PFSK-1 (cell line): ENCODE data around the gene CLEC5A.

Experiments used
- FOXP2 ChIP-seq: optimal IDR thresholded peaks from 2 replicates; pipeline ENCODE3; 2011; ENCODE audit warnings: borderline replicate concordance, control low read depth, inconsistent platforms; ENCODE audit not compliant: insufficient read depth; ENCODE audit errors: extremely low read length, extremely low read depth
- POLR2AphosphoS5 ChIP-seq: IDR thresholded peaks from 2 replicates; pipeline ENCODE4 v1.6.1; 2012; ENCODE audit warnings: low read depth, mild to moderate bottlenecking, control low read depth, low read length, moderate library complexity
- SIN3A ChIP-seq: IDR thresholded peaks from 2 replicates; pipeline ENCODE4 v1.6.1; 2012; ENCODE audit warnings: mild to moderate bottlenecking, low read length, moderate library complexity, borderline replicate concordance; ENCODE audit not compliant: insufficient read depth
- TAF1 ChIP-seq: IDR thresholded peaks from 2 replicates; pipeline ENCODE4 v1.6.1; 2012; ENCODE audit warnings: low read length, control low read depth, borderline replicate concordance; ENCODE audit not compliant: insufficient read depth
- TF ChIP-seq, protein P1 (sequence below), 2 experiments: IDR thresholded peaks; 2 replicates each; pipeline versions ENCODE4 v1.6.1 to v1.8.0; 2011 to 2012; ENCODE audit warnings: low read depth in 2 of 2, low read length in 2 of 2, control low read depth in 1 of 2, inconsistent platforms in 1 of 2, mild to moderate bottlenecking in 1 of 2, moderate library complexity in 1 of 2; ENCODE audit not compliant: insufficient read depth in 1 of 2

The CLEC5A gene

DNA sequence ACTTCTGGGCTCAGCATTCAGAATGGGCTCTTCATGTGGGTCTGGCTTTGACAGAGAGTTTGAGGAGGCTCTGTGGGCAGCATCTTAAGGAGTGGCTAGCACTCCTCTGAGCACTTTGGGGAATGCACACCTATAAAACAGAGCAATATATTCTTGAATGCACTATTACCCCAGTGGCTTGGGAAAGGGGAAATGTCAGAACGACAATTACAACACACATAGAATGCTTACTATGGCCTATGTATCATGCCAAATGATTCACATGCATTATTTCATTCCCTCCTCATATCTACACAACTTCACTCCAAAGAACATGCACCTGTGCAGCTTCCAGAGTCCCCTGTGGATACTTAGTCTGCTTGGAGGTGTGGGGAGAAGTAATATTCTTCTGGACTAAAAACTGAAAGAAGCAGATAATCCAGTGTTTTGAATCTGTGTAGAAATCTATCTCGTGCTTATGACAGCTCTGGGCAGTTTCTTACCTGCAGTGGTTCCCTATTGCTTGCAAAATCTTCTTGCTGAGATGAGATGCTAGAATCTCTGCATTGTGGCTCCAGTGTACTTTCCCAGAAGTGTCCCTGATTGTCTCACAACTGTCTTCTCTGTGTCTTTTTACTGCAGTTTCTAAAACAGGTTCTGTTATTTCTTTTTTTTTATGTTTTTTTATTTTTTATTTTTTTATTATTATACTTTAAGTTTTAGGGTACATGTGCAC, 43.4 kb upstream of the CLEC5A start:
- TF ChIP-seq FOXP2 (no peak), TAF1 (no peak), POLR2AphosphoS5 (no peak), SIN3A (no peak)
- TF ChIP-seq, protein P1, sequence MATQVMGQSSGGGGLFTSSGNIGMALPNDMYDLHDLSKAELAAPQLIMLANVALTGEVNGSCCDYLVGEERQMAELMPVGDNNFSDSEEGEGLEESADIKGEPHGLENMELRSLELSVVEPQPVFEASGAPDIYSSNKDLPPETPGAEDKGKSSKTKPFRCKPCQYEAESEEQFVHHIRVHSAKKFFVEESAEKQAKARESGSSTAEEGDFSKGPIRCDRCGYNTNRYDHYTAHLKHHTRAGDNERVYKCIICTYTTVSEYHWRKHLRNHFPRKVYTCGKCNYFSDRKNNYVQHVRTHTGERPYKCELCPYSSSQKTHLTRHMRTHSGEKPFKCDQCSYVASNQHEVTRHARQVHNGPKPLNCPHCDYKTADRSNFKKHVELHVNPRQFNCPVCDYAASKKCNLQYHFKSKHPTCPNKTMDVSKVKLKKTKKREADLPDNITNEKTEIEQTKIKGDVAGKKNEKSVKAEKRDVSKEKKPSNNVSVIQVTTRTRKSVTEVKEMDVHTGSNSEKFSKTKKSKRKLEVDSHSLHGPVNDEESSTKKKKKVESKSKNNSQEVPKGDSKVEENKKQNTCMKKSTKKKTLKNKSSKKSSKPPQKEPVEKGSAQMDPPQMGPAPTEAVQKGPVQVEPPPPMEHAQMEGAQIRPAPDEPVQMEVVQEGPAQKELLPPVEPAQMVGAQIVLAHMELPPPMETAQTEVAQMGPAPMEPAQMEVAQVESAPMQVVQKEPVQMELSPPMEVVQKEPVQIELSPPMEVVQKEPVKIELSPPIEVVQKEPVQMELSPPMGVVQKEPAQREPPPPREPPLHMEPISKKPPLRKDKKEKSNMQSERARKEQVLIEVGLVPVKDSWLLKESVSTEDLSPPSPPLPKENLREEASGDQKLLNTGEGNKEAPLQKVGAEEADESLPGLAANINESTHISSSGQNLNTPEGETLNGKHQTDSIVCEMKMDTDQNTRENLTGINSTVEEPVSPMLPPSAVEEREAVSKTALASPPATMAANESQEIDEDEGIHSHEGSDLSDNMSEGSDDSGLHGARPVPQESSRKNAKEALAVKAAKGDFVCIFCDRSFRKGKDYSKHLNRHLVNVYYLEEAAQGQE (IDR thresholded peaks at IDR 0.05; ENCODE audit: insufficient read depth in 1 of 2, low read depth in 2 of 2, low read length in 2 of 2): no peak

DNA sequence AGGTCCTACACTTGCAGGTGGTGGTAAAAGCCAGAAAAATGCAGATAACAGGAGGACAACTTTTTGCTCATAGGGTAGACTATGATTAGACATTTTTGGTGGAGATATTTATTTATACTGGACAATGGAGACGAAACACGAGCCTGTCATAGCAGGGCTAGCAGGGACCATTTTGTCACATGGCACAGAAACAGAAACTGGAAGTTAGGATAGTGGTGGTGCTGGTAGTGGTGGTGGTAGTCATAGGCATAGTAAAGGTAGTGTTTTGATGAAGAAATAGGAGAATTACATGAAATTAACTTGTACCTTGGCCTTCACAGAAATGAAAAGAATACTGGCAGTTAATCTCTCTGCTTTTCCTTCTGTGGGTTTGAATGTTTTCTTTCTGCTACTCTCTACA, 40.1 kb upstream of the CLEC5A start:
- no peak for TF ChIP-seq FOXP2

DNA sequence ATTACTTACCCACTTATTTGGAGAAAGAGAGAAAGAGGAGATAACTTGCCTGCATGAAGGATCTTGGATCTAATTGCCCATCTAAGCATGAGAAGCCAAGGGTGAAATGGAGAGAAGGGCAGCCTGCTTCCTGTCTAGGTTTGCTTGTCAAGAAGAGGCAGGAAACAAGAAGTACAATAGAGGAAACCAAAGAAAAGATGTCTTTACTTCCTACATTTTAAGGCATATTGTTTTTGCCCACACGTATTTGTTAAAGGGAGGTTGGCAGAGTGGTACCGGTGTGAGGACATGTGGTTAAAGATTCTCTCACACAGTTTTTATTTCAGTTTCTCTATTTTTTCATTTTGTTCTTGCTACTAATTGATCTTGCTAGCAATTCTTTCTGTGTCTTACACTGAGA, 32.8 kb upstream of the CLEC5A start:
- TF ChIP-seq FOXP2 (no peak), TAF1 (no peak), POLR2AphosphoS5 (no peak), SIN3A (no peak)
- TF ChIP-seq, protein P1 (IDR thresholded peaks at IDR 0.05; ENCODE audit: insufficient read depth in 1 of 2, low read depth in 2 of 2, low read length in 2 of 2): no peak

DNA sequence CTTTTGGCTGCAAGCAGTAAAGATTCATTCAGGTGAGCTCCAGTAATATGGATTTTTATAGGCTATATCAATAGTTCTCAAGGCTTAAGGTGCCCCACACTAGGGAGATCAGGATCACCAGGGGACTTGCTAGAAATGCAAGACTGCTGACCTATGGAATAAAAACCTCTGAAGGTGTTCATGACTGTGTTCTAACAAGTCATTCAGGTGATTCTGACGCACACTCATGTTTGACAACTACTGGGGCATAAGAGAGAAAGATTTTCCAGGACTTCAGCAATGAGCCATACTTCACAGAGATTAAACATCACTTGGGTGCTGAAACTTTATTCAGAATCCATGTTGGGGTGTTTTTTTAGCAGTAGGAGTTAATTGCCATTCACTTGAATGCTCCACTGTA, 31.6 kb upstream of the CLEC5A start:
- no peak for TF ChIP-seq TAF1
- TF ChIP-seq, protein P1 (IDR thresholded peaks at IDR 0.05; ENCODE audit: insufficient read depth in 1 of 2, low read depth in 2 of 2, low read length in 2 of 2): no peak
- no peak for TF ChIP-seq SIN3A
- TF ChIP-seq FOXP2: no peak
- TF ChIP-seq POLR2AphosphoS5: no peak

DNA sequence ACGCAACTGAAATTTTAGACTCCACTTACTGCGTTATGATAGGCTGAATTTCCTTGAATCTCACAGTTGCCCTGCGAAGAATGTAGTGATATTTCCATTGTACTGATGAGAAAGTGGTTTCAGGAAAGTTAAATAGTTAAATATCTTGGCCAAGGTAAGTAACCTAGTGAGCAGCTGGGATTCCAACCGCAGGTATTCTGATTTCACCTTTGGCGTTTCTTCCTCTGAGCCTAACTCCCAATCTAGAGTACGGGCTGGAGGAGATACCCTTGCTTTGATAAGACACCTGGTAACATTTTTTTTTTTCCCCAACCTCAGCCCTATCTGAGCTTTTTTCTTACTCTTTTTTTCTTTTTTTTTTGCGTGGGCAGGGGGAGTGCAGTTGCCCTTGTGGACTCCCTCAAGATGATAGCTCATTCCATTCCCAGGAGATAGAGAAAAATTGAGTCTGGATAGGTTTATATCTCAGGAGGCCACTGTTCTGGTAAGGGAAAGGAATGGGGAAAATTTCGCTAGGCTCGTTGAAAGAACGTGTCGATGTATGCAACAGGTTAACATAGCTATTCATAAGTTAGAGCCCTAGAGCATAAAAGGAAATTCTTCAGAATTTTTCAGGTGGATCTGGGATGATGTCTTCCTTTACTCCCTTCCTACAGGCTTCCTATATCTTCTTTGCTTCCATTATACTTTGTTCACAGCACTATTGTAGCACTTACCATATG, 29.9 kb upstream of the CLEC5A start:
- no peak for TF ChIP-seq FOXP2
- TF ChIP-seq POLR2AphosphoS5: no peak
- no peak for TF ChIP-seq TAF1

DNA sequence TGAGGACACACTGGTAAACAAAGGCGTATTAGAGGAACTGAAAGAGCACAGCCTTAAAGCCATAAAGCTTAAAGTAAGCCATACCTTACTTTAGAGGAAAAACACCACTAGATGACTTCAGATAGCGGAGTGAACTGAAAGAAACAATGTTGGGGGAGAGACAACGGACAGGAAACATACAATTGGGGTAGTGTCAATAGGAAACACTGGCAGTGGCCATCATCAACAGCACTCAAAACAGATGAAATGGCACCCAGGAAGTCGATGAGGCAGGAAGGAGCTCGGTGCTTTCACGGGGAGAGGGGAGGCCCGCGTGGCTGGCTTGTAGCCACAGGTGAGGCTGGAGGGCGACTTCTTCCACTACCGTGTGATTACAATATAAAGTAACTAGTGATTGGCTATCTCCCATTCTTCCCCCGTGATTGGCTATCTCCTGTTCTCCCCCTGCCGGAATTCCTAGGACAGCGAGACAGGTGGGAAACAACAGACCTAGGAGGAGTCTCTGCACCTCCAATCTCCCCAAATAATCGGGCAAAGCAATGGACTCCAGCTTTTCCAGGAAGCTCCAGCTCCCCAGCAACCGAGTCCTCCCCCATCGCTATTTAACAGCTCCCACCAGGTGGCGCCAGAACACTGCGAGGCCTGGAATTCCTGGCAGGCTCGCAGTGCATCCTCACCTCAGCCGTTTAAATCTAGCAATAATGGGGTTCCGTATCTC, 29.2 kb upstream of the CLEC5A start:
- TF ChIP-seq FOXP2: no peak
- TF ChIP-seq, protein P1 (IDR thresholded peaks at IDR 0.05; ENCODE audit: insufficient read depth in 1 of 2, low read depth in 2 of 2, low read length in 2 of 2): no peak
- no peak for TF ChIP-seq POLR2AphosphoS5
- no peak for TF ChIP-seq TAF1
- no peak for TF ChIP-seq SIN3A
